ENCODE data around the gene DGKE. TPM values are rescaled to one million over a fixed set of nuclear protein-coding genes. Genes with fewer than 3 reads are reported as not detected.

Gene DGKE
- total RNA-seq, 2 experiments from 2014 or later, result 22.4 to 27.4 TPM

DNA sequence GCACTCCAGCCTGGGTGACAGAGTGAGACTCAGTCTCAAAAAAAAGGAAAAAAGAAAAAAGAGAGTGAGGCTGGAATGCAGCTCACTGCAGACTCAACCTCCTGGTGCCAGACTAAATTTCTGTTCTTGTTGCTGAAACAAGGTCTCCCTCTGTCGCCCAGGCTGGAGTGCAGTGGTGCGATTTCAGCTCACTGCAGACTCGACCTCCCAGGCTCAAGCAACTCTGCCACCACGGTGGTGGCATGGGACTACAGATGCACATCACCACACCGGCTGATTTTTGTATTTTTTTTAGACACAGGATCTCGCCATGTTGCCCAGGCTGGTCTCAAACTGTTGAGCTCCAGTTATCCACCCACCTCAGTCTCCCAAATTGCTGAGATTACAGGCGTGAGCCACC lies 45.3 kb downstream of the DGKE start:
- no peaks in the 10 kb centered on the region for H3K36me3 Mint-ChIP-seq (ENCODE audit: low read depth)
- intact Hi-C loops (cut with DNase I, micrococcal nuclease), result no loop called here
- no peak overlapping the region for H3K4me3 Mint-ChIP-seq
- CTCF ChIA-PET, result interaction anchor here (1.0 to 1.3 kb wide), 3 partner anchors 12 to 36 kb away, joined by 3 to 4 read pairs (median 3); no protein-coding TSS in a partner anchor
- peaks cover 2% of the 10 kb centered on the region for H3K27me3 Mint-ChIP-seq
- H3K9me3 Mint-ChIP-seq (ENCODE audit: low read depth), result no peaks in the 10 kb centered on the region
- H3K4me1 Mint-ChIP-seq, result no peaks in the 10 kb centered on the region
- no peak overlapping the region for H3K27ac Mint-ChIP-seq
- ATAC-seq (no peak), DNase-seq (no peak)
- POLR2A ChIA-PET, result no interaction called here

- H3K27me3 Mint-ChIP-seq, result peaks cover 2% of the 10 kb centered on the region
- CTCF ChIA-PET, result interaction anchor here (1.0 to 1.2 kb wide), 2 partner anchors 11 to 37 kb away, joined by 3 read pairs; no protein-coding TSS in a partner anchor
- H3K9me3 Mint-ChIP-seq (ENCODE audit: low read depth), result no peaks in the 10 kb centered on the region
- intact Hi-C loops (cut with DNase I, micrococcal nuclease), result no loop called here
- DNase-seq (no peak), ATAC-seq (no peak)
- H3K4me1 Mint-ChIP-seq, result no peaks in the 10 kb centered on the region
- H3K36me3 Mint-ChIP-seq (ENCODE audit: low read depth), result peaks cover under 1% of the 10 kb centered on the region
- POLR2A ChIA-PET, result no interaction called here
- no peak overlapping the region for H3K4me3 Mint-ChIP-seq
- no peak overlapping the region for H3K27ac Mint-ChIP-seq
Measured at GRCh38 chr17:56880133-56880532, 46.2 kb downstream of the DGKE start.

DNA sequence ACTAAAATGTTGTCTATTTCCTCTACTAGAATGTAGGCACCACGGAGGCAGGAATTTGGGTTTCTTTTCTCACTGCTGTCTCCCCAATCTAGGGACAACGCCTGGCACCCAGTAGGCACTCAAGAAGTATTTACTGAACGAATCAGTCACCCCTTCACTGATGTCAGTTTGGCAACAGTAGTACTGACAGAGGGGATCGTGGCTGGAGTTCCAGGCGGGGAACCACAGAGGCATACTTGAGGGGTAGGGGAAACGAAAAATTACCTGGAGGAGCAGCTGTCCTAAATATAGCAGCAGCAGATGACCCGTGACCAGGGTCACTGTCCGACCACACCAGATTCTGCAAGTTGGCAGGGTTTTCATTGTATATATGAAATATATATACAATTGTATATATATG lies 46.6 kb downstream of the DGKE start:
- Mint-ChIP-seq H3K27me3 (peaks cover 2% of the 10 kb centered on the region), H3K9me3 (ENCODE audit: low read depth) (no peaks in the 10 kb centered on the region), H3K4me3 (no peak overlapping the region), H3K36me3 (ENCODE audit: low read depth) (peaks cover 4% of the 10 kb centered on the region), H3K27ac (no peak overlapping the region), H3K4me1 (no peaks in the 10 kb centered on the region)
- ChIA-PET POLR2A (no interaction called here), CTCF (interaction anchor here (1.2 kb wide), 1 partner anchor 11 kb away, joined by 3 read pairs; no protein-coding TSS in a partner anchor)
- intact Hi-C loops (cut with DNase I, micrococcal nuclease), result no loop called here
- no peak for ATAC-seq
- no peak for DNase-seq

- Mint-ChIP-seq H3K27me3 (no peaks in the 10 kb centered on the region), H3K36me3 (ENCODE audit: low read depth) (peaks cover 9% of the 10 kb centered on the region), H3K4me1 (no peaks in the 10 kb centered on the region), H3K4me3 (no peak overlapping the region), H3K27ac (no peak overlapping the region), H3K9me3 (ENCODE audit: low read depth) (no peaks in the 10 kb centered on the region)
- intact Hi-C loops (cut with DNase I, micrococcal nuclease), result no loop called here
- ChIA-PET CTCF (no interaction called here), POLR2A (no interaction called here)
- no peak for ATAC-seq
- no peak for DNase-seq
Measured at GRCh38 chr17:56881685-56882295, 47.8 kb downstream of the DGKE start.

DNA sequence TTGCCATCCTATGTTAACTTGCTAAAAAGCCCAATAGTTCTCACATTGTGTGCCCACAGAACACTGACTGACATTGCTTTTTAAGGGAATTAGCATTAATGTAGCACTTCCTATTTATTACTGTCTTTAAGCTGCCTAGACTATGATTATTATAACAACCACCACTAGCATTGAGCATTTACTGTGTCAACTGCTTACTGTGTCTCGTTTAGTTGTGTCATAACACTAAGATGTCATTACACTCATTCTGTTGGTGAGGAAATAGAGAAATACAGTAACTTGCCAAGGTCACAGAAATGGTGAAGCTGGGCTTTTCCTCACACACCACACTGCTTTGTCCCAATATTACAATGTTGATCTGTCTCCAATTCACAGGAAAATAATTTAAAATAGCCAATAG lies 49.7 kb downstream of the DGKE start:
- ATAC-seq, result no peak
- CTCF ChIA-PET, result interaction anchor here (1.1 kb wide), 1 partner anchor 60 kb away, joined by 3 read pairs; no protein-coding TSS in a partner anchor
- no peak for DNase-seq
- POLR2A ChIA-PET, result no interaction called here
- no peaks in the 10 kb centered on the region for H3K27me3 Mint-ChIP-seq
- no peak overlapping the region for H3K27ac Mint-ChIP-seq
- H3K4me3 Mint-ChIP-seq, result no peak overlapping the region
- no peaks in the 10 kb centered on the region for H3K4me1 Mint-ChIP-seq
- intact Hi-C loops (cut with DNase I, micrococcal nuclease), result no loop called here
- H3K36me3 Mint-ChIP-seq (ENCODE audit: low read depth), result peaks cover 26% of the 10 kb centered on the region
- H3K9me3 Mint-ChIP-seq (ENCODE audit: low read depth), result peaks cover 13% of the 10 kb centered on the region

GRCh38 chr17:56884483-56885311 lies 50.7 kb downstream of the DGKE start:
- Mint-ChIP-seq H3K4me3 (no peak overlapping the region), H3K9me3 (ENCODE audit: low read depth) (peaks cover 18% of the 10 kb centered on the region), H3K36me3 (ENCODE audit: low read depth) (peaks cover 37% of the 10 kb centered on the region), H3K27me3 (no peaks in the 10 kb centered on the region), H3K27ac (no peak overlapping the region), H3K4me1 (no peaks in the 10 kb centered on the region)
- ChIA-PET POLR2A (interaction anchor here (0.6 kb wide), 1 partner anchor 145 kb away, joined by 4 read pairs; no protein-coding TSS in a partner anchor), CTCF (interaction anchor here (1.0 to 1.1 kb wide), 2 partner anchors 17 to 39 kb away, joined by 3 to 4 read pairs; no protein-coding TSS in a partner anchor)
- intact Hi-C loops (cut with DNase I, micrococcal nuclease), result no loop called here
- no peak for DNase-seq
- ATAC-seq, result peak; percentile 13

DNA sequence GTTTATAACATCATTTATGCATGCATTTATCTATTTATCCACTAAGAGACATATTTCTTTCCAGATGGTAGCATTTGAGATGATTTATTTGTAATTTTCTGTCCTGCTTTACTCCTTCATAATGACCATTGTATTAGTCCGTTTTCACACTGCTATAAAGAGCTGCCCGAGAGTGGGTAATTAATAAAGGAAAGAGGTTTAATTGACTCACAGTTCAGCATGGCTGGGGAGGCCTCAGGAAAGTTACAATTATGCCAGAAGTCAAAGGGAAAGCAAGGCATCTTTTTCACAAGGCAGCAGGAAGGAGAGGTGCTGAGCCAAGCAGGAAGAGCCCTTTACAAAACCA lies 51.3 kb downstream of the DGKE start:
- Mint-ChIP-seq H3K4me1 (no peaks in the 10 kb centered on the region), H3K27me3 (no peaks in the 10 kb centered on the region), H3K36me3 (ENCODE audit: low read depth) (peaks cover 43% of the 10 kb centered on the region), H3K4me3 (no peak overlapping the region), H3K9me3 (ENCODE audit: low read depth) (peaks cover 18% of the 10 kb centered on the region), H3K27ac (no peak overlapping the region)
- DNase-seq (no peak), ATAC-seq (no peak)
- intact Hi-C loops (cut with DNase I, micrococcal nuclease), result no loop called here
- ChIA-PET POLR2A (interaction anchor here (0.6 kb wide), 1 partner anchor 144 kb away, joined by 4 read pairs; no protein-coding TSS in a partner anchor), CTCF (interaction anchor here (1.1 kb wide), 1 partner anchor 38 kb away, joined by 4 read pairs; no protein-coding TSS in a partner anchor)

DNA sequence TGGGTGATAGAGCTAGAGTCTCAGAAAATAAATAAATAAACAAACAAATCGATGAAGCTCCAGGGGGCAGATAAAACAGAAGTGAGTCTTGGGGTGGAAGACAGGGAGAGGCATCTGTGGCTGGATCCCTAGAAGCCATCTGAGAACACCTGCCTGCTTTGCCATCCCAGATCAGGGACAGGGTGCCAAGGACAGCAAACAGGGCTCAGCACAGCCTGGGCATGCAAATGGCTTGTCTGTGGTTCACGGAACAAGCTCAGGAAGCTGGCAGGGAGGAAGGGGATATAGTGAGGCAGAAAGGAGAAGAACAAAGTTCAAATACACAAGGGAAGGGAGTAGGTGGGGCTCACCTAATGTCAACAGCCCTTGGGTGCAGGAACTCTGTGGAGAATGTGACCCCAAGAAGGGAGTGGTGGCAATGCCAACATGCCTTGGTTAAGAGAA lies 52.4 kb downstream of the DGKE start:
- intact Hi-C loops (cut with DNase I, micrococcal nuclease), result no loop called here
- POLR2A ChIA-PET, result no interaction called here
- Mint-ChIP-seq H3K36me3 (ENCODE audit: low read depth) (peaks cover 53% of the 10 kb centered on the region), H3K9me3 (ENCODE audit: low read depth) (peaks cover 18% of the 10 kb centered on the region), H3K27ac (no peak overlapping the region), H3K27me3 (no peaks in the 10 kb centered on the region), H3K4me1 (no peaks in the 10 kb centered on the region), H3K4me3 (no peak overlapping the region)
- CTCF ChIA-PET, result interaction anchor here (0.6 kb wide), 2 partner anchors 15 to 17 kb away, joined by 3 read pairs; no protein-coding TSS in a partner anchor
- no peak for ATAC-seq
- DNase-seq, result no peak

- no peak for ATAC-seq
- DNase-seq, result no peak
- H3K27ac Mint-ChIP-seq, result peak overlapping the region; percentile 20
- H3K27me3 Mint-ChIP-seq, result no peaks in the 10 kb centered on the region
- peaks cover 18% of the 10 kb centered on the region for H3K9me3 Mint-ChIP-seq (ENCODE audit: low read depth)
- H3K4me3 Mint-ChIP-seq, result no peak overlapping the region
- H3K36me3 Mint-ChIP-seq (ENCODE audit: low read depth), result peaks cover 60% of the 10 kb centered on the region
- ChIA-PET POLR2A (interaction anchor here (0.6 kb wide), 1 partner anchor 36 kb away, joined by 3 read pairs; no protein-coding TSS in a partner anchor), CTCF (no interaction called here)
- H3K4me1 Mint-ChIP-seq, result no peaks in the 10 kb centered on the region
- intact Hi-C loops (cut with DNase I, micrococcal nuclease), result no loop called here
Measured at GRCh38 chr17:56887105-56887504, 53.2 kb downstream of the DGKE start.

DNA sequence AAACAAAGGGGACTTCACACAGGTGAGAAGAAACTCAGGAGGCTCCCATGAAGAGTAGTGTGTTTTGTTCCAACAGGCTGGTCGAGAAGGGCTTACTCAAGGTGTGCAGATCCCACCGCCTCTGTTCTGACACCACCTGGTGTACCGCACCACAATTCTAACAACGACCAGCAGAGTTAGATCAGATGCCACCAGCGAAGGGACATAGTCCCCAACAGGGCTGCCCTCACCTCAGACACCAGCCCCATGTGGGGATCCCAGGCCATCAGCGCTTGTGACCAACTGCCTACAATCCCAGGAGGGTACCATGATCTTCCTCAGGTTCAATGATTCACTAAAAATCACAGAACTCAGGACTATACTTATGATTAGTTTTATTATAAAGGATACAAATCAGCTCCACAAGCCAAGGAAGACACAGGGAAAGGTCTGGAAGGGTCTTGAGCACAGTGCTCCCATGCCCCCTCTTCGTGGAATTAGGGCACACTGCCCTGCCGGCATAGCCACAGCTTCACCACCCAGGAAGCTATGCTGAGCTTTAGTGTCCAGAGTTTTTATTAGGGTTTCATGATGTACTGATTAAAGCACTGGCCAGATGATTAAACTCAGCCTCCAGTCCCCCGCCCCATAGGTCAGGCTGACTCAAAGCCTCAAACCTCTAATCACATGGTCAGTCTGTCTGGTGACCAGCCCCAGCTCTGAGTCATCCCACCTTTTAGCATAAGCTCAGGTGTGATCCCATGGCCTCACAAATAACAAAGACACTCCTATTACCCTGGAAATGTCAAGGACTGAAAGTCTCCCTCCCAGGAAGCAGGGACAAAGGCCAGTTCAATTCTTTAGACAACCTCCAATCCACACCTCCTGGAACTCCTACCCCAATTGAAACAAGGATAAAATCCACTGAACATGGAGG lies 53.9 kb downstream of the DGKE start:
- Mint-ChIP-seq H3K9me3 (ENCODE audit: low read depth) (peaks cover 18% of the 10 kb centered on the region), H3K27me3 (no peaks in the 10 kb centered on the region), H3K36me3 (ENCODE audit: low read depth) (peaks cover 67% of the 10 kb centered on the region), H3K4me1 (no peaks in the 10 kb centered on the region), H3K27ac (peak overlapping the region; percentile 20), H3K4me3 (no peak overlapping the region)
- intact Hi-C loops (cut with DNase I, micrococcal nuclease), result no loop called here
- peak; percentile 13 for ATAC-seq
- CTCF ChIA-PET, result interaction anchor here (0.6 to 0.7 kb wide), 2 partner anchors 52 to 82 kb away, joined by 4 read pairs; no protein-coding TSS in a partner anchor
- POLR2A ChIA-PET, result no interaction called here
- no peak for DNase-seq

GRCh38 chr17:56890390-56890789 lies 56.4 kb downstream of the DGKE start:
- H3K36me3 Mint-ChIP-seq (ENCODE audit: low read depth), result peaks cover 83% of the 10 kb centered on the region
- ChIA-PET POLR2A (no interaction called here), CTCF (interaction anchor here (1.2 to 1.6 kb wide), 6 partner anchors 12 to 70 kb away, joined by 3 to 6 read pairs (median 4); partner anchors contain the start of gene COIL)
- no peaks in the 10 kb centered on the region for H3K4me1 Mint-ChIP-seq
- H3K27me3 Mint-ChIP-seq, result no peaks in the 10 kb centered on the region
- no peak overlapping the region for H3K4me3 Mint-ChIP-seq
- peaks cover 18% of the 10 kb centered on the region for H3K9me3 Mint-ChIP-seq (ENCODE audit: low read depth)
- H3K27ac Mint-ChIP-seq, result no peak overlapping the region
- ATAC-seq, result no peak
- intact Hi-C loops (cut with DNase I, micrococcal nuclease), result no loop called here
- DNase-seq, result no peak
